GM18502 (cell line): ENCODE data around the gene COL6A1.
"Not testable (repeated sequence)": the region's sequence is repeated elsewhere in the genome, so short reads cannot be mapped to it uniquely, and the experiment has no call there.

Source experiments
- ATAC-seq: cut with Tn5 transposase; IDR thresholded peaks from one replicate; pipeline ENCODE4 v1.9.1; 2021; ENCODE audit warnings: mild to moderate bottlenecking; ENCODE audit not compliant: unreplicated experiment, poor library complexity

The COL6A1 gene

DNA sequence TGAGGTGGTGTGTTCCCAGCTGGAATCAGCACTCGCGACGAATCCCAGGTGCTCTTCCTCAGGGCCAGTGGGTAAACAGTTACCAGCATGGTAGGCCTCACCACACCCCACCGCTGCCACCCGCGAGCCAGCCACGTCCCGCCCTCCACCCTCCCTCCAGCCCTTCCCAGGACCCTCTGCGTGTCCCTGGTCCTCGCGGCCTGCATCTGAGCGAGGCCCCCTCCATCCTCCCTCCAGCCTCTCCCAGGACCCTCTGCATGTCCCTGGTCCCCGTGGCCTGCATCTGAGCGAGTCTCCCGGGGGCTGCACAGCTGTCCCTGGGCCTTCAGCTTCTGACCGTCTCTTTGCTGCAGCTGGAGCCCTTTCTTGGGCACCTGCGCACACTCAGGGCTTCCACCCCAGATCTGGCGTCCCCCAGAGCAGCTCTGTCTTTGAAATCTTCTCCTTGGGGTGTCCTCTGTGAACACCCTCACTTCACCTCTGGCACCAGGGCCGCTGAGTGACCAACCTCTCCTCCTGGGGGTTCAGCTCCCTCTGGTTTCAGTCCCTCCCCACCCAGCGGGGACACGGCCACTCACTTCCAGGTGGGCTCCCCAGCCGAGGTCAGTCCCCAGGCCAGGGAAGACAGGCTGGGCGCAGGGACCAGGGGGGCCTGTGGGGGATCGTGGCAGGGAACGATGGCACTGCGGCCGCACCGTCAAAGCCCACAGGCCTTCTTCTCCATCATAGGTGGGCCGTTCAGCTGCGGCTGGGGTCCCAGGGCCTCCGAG is 58.5 kb downstream of the COL6A1 start:
- ATAC-seq = no peak

DNA sequence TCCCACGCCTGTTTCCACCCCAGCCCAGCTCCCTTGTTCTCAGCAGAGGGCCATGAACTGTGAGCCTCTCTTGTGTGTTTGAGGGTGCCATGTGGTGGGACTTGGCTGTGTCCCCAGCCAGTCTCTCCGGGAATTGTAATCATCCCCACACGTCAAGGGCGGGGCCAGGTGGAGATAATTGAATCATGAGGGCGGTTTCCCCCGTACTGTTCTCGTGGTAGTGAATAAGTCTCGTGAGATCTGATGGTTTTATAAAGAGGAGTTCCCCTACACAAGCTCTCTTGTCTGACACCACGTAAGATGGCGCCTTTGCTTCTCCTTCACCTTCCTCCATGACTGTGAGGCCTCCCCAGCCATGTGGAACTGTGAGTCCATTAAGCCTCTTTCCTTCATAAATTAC is 59.1 kb downstream of the COL6A1 start:
- ATAC-seq = no peak

DNA sequence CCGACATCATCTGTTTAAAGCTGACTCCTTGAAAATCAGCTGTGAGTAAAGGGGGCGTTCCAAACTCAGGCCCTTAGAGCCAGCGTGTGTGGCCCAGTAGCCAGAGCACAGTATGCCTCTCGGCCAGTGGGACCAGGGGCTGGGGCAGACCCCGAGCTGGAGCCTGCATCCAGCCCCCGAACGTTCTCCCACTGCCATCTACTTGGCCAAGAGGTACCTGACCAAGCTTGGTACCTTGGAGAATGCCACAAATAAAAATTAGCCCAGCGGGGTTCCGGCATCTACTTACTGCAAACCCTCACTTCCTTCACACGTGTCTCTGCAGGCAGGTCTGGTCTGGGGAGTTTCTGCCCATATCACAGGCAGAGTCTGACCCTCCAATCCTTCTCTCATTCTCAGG is 59.6 kb downstream of the COL6A1 start:
- no peak for ATAC-seq

DNA sequence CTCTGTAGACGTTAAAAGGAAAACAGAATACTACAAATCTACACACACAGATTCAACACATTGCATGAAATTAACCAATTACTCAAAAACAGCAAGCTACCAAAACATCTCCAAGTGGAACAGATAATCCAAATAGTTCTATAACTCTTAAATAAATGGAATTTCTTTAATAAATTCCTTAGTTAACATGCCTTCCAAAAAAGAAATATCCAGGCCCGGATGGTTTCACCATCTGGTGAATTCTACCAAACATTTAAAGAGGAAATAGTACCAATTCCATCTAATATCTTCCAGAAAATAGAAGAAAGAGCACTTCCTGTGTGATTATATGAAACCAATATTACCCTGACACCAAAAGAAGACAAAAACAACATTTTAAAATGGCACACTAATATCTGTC is 63.6 kb downstream of the COL6A1 start:
- no peak for ATAC-seq

DNA sequence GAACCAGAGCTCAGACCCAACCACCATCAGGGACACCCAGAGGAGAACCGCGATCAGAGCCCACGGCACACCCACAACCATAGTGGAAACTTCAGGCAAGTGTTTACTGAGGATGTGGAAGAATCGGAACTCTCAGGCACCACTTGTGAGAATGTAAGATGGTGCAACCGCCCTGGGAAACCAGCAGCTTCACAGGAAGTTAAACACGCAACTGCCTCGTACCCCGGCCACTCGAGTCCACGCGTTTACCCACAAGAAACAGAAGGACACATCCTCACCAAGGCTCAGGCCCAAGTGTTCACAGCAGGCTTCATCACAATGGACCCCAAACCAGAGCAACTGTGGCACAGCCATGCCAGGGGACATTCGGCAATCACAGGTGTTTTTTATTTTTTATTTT is 64.9 kb downstream of the COL6A1 start:
- no peak for ATAC-seq

DNA sequence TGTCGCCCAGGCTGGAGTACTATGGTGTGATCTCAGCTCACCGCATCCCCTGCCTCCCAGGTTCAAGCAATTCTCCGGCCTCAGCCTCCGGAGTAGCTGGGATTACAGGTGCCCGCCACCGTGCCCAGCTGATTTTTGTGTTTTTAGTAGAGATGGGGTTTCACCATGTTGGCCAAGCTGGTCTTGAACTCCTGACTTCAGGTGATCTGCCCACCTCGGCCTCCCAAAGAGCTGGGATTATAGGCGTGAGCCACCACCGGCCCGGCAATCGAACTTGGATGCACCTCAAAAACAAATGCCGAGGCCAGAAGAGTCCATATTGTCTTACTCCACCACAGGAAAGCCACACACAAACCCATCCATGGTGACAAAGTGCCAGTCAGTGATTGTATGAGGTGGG is 65.3 kb downstream of the COL6A1 start:
- not testable (repeated sequence) for ATAC-seq

DNA sequence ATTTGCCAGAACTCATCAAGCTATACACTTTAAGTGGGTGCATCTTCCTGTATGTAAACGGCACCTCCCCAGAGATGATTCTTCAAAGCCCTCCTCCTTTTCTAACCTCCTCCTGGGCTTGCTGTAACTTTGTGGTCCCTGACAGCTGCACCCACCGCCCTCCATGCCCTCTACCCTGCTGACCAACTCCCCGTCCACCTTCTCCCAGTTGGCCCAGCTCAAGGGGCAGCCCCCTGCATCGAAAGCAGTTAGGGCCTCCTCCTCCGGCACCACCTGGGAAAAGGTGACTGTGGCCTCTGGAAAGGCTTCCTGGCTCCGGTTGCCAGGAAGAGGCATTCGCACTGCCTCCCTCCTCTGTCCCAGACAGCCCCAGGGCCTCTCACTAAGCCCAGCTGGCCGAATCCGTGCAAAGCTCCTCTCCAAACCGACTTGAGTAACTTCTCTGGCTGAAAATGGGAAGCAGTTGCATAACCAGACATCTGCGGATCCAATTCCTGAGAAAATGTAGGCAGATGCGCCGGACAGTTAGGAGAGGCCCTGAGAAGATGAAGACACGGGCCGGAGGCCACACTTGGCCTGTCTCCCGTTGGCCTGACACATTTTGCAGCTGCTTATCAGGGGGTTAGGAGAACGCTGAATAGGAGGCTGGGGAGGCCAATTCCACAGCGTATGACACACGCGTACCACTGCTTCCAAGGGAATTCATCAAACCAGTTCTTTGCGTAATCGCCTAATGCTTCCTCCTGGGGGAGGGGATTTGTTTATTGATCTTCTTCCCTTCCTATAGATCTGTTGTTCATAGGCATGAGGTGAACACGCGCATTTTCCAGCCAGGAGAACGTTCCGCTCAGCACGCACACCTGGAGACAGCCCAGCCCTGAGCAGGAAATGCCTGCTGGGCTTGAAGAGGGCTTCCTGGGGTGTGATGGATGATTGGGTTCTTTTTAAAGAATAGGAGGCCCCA is 67.6 kb downstream of the COL6A1 start:
- no peak for ATAC-seq

DNA sequence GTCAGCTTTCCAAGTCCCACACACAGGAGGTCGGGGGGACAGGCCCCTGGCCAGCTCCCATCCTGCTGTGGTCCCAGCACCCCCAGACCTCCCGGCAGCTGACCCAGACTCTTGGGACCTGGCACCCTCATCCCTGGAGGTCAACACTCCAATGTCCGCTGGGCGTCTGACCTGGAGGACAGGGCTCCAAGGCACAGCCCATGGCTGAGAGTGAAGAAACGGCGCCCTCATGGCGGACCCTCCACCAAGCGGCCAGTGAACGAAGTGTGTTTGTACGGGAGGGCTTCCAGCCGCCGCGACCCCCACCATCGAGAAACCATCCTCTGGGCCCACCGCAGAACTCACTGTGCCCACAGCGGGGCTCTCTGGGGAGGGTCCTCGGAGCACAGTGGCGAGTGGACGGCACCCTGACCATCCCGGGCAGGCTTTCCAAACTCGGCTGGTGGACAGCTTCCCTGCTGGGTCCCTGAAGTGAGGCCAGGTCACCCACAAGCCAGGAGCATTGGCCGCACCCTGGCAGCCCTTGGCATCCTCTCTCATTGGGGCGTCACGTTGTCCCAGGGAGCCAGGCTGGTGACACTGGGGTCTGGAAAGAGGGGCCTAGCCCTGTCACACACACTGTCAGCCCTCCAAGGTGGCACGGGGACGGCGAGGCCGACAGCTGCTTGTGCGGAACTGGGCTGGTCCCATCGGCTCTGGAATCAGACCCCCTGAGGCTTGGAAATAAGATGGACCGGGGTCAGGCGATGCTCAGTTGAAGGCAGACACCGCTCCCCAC is 68.5 kb downstream of the COL6A1 start:
- no peak for ATAC-seq

DNA sequence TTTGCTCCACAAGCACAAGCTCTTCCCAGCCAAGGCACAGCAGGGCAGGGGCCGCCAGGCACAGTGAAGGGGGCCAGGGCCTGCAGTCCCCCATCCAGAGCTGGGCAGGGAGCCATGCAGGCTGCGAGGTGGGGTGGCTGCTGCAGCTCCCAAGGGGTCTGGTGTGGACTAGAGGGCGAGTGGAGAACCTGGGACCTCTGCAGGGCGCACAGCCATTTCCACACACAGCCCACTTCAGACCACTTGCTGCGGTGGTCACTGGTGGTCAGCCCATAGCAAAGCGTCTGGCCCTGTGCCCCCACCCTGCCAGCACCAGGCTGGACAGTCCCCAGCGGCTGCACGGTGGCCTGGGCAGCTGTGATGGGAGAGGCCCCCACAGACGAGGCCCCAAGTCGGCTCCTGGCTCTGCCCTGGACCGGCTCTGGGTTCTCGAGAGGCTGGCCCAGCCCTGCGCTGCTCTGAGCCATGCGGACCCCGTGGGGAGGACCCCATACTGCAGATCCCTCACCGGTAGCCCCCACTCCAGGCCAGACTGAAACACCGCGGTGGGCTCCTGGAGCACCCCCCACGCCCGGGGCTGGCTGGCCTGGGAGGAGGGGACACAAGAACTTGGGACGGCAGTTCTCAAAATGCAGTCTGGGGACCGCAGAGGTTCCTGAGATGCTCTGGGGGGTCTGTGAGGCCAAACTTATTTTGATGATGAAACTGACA is 69.3 kb downstream of the COL6A1 start:
- no peak for ATAC-seq

DNA sequence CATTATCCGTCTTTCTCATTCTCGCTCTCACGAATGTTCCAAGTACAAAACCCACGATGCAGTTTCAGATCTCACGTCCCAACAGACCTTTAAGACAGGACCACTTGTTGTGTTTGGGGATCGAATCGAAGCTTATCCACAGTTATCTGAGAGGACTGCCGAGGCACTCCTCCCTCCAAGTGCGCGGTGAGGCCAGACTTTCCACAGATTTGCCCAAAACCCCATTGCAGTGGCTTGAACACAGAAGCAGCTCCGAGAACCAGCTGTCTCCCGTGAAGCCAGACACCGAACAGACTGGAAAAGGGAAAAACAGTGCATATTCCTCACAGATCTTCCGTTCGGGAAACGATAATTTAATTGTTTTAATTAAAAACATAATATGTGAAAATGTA is 69.8 kb downstream of the COL6A1 start:
- no peak for ATAC-seq

DNA sequence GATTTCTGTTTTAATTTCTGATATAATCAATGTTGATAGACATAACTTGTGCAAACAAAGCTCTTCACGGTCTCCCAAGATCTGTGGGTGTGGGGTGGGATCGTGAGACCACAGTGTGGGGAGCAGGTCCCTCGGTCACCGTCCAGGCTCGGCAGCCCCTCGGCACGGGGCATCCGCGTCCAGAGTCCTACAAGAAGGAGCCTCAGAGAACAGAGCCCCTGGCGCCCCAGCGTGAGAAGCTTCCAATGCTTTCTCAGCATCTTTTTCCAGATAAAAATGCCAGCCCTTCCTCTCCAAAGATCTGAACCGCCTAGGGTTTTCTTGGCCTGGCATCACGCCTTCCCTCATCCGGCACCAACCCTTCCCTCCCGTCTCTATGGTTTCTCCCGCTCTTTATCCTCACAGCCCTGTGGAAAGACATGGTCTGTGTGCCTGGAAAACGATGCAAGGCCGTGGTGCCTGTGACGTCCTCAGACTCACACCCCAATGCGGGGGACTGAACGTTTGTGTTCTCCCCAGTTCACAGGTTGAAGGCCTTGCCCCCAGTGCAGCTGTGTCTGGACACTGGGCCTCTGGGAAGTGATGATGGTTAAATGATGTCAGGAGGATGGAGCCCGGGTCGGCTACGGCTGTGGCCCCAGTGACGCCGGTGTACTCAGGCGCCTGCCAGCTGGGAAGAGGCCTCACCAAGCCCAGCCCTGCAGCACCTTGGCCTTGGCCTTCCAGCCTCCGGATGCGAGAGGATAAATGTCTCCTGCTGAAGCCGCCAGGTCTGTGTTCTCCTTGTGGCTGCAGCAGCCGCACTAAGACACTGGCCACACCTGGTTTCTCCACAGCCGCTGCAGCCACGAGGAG is 70.5 kb downstream of the COL6A1 start:
- no peak for ATAC-seq

DNA sequence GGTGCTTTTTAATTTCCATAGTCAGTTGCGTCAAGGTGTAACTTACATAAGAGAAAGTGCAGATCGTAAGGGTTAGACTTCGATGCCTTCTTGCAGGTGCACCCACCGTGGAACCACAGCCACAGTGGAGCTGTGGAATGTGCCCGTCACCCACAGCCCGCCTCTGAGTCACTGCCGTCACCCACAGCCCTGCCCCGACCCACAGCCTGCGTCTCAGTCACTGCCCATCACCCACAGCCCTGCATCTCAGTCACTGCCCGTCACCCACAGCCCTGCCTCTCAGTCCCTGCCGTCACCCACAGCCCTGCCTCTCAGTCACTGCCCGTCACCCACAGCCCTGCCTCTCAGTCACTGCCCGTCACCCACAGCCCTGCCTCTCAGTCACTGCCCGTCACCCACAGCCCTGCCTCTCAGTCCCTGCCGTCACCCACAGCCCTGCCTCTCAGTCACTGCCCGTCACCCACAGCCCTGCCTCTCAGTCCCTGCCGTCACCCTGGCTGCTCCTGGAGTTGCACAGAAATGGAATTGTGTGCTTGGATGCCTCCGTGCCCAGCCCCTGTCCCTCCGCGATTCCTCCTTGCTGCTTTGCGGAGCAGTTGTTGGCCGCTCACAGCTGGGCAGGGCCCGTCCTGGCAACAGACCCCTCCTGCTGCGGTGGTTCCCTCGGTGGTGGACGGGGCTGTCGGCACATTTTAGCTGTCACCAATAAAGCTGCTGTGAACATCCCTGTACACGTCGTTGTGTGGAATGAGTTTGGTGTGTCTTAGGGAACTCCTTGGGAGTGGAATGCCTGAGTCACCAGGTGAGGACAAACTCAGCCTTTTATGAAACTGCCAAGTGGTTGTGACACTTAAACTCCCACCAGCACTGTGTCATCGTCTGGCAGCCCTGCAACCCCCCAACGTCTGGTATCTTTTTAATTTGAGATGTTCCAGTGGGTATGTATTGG is 71.4 kb downstream of the COL6A1 start:
- ATAC-seq = no peak

DNA sequence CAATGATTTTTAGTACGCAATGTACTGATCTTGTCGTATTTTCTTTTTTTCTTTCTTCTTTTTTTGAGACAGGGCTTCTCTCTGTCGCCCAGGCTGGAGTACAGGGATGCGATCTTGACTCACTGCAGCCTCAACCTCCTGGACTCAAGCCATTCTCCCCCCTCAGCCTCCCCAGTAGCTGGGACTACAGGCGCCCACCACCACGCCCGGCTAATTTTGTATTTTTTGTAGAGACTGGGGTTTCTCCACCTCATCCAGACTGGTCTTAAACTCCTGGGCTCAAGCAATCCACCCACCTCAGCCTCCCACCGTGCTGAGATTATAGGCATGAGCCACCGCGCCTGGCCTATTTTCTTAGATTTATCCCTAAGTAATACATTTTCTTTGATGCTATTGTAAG is 72.5 kb downstream of the COL6A1 start:
- ATAC-seq = no peak

DNA sequence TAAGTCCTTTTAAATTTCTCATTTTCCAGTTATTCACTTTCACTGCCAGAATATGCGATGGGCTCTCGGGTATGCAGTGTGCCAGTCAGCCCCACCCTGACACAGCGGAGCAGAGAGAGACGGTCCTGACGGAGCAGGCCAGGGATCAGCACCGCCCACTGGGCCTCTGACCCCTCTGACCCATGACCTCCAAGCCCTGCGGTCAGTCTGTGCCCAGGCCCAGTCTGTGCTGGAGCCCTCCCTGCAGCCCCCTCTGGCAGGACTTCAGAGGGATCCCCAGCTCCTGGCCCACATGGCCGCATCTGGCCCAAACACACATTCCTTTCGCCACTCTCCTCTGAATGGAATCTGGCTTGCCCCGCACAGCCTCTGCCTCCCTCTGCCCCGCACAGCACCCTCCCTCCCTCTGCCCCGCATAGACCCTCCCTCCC is 72.9 kb downstream of the COL6A1 start:
- no peak for ATAC-seq
